AML-193 (cell line): ENCODE results near the gene KHDC4.
"Not testable (repeated sequence)": the region's sequence is repeated elsewhere in the genome, so short reads cannot be mapped to it uniquely, and the experiment has no call there.

Experiments used
- DNase-seq, 2 experiments: peaks; one replicate each; lab custom pipeline; 2025; lab: John Stamatoyannopoulos, UW

The KHDC4 gene

GRCh38 chr1:155940993-155941844, 7.0 kb upstream of the KHDC4 start, which contains the start of gene RXFP4:
RXFP4 (plus strand) TSS chr1:155941638; CDS start chr1:155941710, 72 bp downstream.
- no peak for DNase-seq

GRCh38 chr1:155940482-155940992, 6.3 kb upstream of the KHDC4 start:
- DNase-seq: peak; percentile 69 to 73

- peak; percentile 67 to 79 for DNase-seq
Observed at GRCh38 chr1:155938220-155938627, 4.0 kb upstream of the KHDC4 start.

GRCh38 chr1:155934936-155935590, 850 bp upstream of the KHDC4 start:
- no peak for DNase-seq

- DNase-seq: no peak
Observed at GRCh38 chr1:155933591-155934096, 569 bp downstream of the KHDC4 start.

GRCh38 chr1:155932487-155932886, 1.7 kb downstream of the KHDC4 start:
- DNase-seq: no peak

- DNase-seq: no peak
Observed at GRCh38 chr1:155932081-155932480, 2.1 kb downstream of the KHDC4 start.

- DNase-seq: no peak
Observed at GRCh38 chr1:155931332-155932038, 2.7 kb downstream of the KHDC4 start.

GRCh38 chr1:155930725-155931124, 3.5 kb downstream of the KHDC4 start:
- DNase-seq: not testable (repeated sequence)

GRCh38 chr1:155929057-155929456, 5.2 kb downstream of the KHDC4 start:
- no peak for DNase-seq

GRCh38 chr1:155925506-155925905, 8.7 kb downstream of the KHDC4 start:
- no peak for DNase-seq

GRCh38 chr1:155920717-155921116, 13.5 kb downstream of the KHDC4 start:
- DNase-seq: no peak

- no peak for DNase-seq
Observed at GRCh38 chr1:155919801-155920200, 14.4 kb downstream of the KHDC4 start.

- DNase-seq: no peak
Observed at GRCh38 chr1:155918660-155919059, 15.6 kb downstream of the KHDC4 start.

GRCh38 chr1:155913969-155914757, 20.1 kb downstream of the KHDC4 start:
- no peak for DNase-seq

- DNase-seq: no peak
Observed at GRCh38 chr1:155912056-155912536, 22.1 kb downstream of the KHDC4 start.

- DNase-seq: peak; percentile 53 to 75
Observed at GRCh38 chr1:155911156-155912055, 22.8 kb downstream of the KHDC4 start, which contains the start of gene RIT1. RIT1 (minus strand) TSS chr1:155911349; CDS start chr1:155910761, 588 bp downstream.

- no peak for DNase-seq
Observed at GRCh38 chr1:155910621-155911121, 23.5 kb downstream of the KHDC4 start.

- DNase-seq: peak; percentile 67 to 79
Observed at GRCh38 chr1:155909894-155910293, 24.3 kb downstream of the KHDC4 start.

- no peak for DNase-seq
Observed at GRCh38 chr1:155904261-155904660, 30.0 kb downstream of the KHDC4 start.
